ENCODE data around the gene WDR7. TPM values are rescaled to one million over a fixed set of nuclear protein-coding genes. Genes with fewer than 3 reads are reported as not detected.

The WDR7 gene
- total and polyA plus RNA-seq, 9 of the 15 experiments (the other 6 are each of a cell fraction or from before 2014, with no cell fraction given) = 1.4 to 9.4 (median 5.3) TPM

- POLR2A ChIA-PET = no interaction called here
- no peaks in the 10 kb centered on the region for H3K9me1 ChIP-seq (ENCODE audit: control insufficient read depth, insufficient read depth, low read length)
Observed at GRCh38 chr18:56722518-56722917, 71.4 kb downstream of the WDR7 start.

More at GRCh38 chr18:56722518-56722917, 71.4 kb downstream of the WDR7 start:
- CTCF ChIA-PET (ENCODE audit: low intra/inter-chr PET ratio) = no interaction called here
- H2AFZ ChIP-seq (ENCODE audit: low read depth, low read length) = no peak overlapping the region
- no peaks in the 10 kb centered on the region for H3K27me3 ChIP-seq (ENCODE audit: control insufficient read depth in 2 of 2, insufficient read depth in 2 of 2, low read length in 2 of 2)
- H3K27ac ChIP-seq (ENCODE audit: extremely low read depth, low read depth, low read length) = no peak overlapping the region
- in situ Hi-C loops (cut with MboI) (no loop called here), intact Hi-C loops (cut with micrococcal nuclease) (no loop called here)
- no peaks in the 10 kb centered on the region for H4K20me1 ChIP-seq (replicated peaks; ENCODE audit: control insufficient read depth, insufficient read depth, low read length)
- no peak overlapping the region for H3K4me3 ChIP-seq
- no peak for FAIRE-seq
- no peak overlapping the region for H3K9ac ChIP-seq (ENCODE audit: insufficient read depth in 1 of 2, low read depth in 2 of 2, low read length in 2 of 2)
- no peaks in the 10 kb centered on the region for H3K4me1 ChIP-seq (replicated peaks in 1 of 2; ENCODE audit: control insufficient read depth in 2 of 2, insufficient read depth in 2 of 2, low read length in 2 of 2)
- TF ChIP-seq BRD4 (IDR thresholded peaks at IDR 0.05) (no peak), ILF3 (IDR thresholded peaks at IDR 0.05; ENCODE audit: borderline replicate concordance) (no peak), ZNF121 (CRISPR knock-in tag; conservative IDR thresholded peaks at IDR 0.05) (no peak), ZNF217 (CRISPR knock-in tag; IDR thresholded peaks at IDR 0.05) (no peak), ZNF253 (CRISPR knock-in tag; conservative IDR thresholded peaks at IDR 0.05) (no peak), GABPB2 (CRISPR knock-in tag; conservative IDR thresholded peaks at IDR 0.05) (no peak), POLR2G (IDR thresholded peaks at IDR 0.05; ENCODE audit: low read depth, low read length) (no peak), ZBTB1 (CRISPR knock-in tag; IDR thresholded peaks at IDR 0.05; ENCODE audit: borderline replicate concordance, low read depth) (no peak), VEZF1 (CRISPR knock-in tag; IDR thresholded peaks at IDR 0.05) (no peak), ZNF584 (CRISPR knock-in tag; IDR thresholded peaks at IDR 0.05; ENCODE audit: low read depth) (no peak), SMARCB1 (IDR thresholded peaks at IDR 0.05; ENCODE audit: insufficient read length, low read depth) (no peak), POU5F1 (IDR thresholded peaks at IDR 0.05; ENCODE audit: borderline replicate concordance, low read depth, low read length, partially characterized antibody) (no peak), RNF2 (IDR thresholded peaks at IDR 0.05) (no peak)
- H3K4me2 ChIP-seq (ENCODE audit: insufficient read depth, low read length) = no peak overlapping the region
- H3K79me2 ChIP-seq (ENCODE audit: control insufficient read depth, insufficient read depth, low read length) = no peaks in the 10 kb centered on the region
- H3K36me3 ChIP-seq (ENCODE audit: control insufficient read depth, insufficient read depth, low read length) = no peaks in the 10 kb centered on the region; the same call in 2 of the 3 replicates
- H3K9me3 ChIP-seq (replicated peaks; ENCODE audit: control insufficient read depth, insufficient read depth, low read depth, low read length) = no peaks in the 10 kb centered on the region
- BruUV-seq (replicated peaks) = no TSS peak
- DNase-seq (ENCODE audit: extremely low read depth in 1 of 4, low spot score in 3 of 4) = no peak
- ATAC-seq = no peak

Measured in K562 (cell line).